HL-60 (cell line): ENCODE data around the gene CHRNA4.

Source experiments
- CTCF ChIP-seq: IDR thresholded peaks from one replicate; pipeline ENCODE4 v1.5.1; 2011; ENCODE audit warnings: low read length, control low read depth, inconsistent platforms; ENCODE audit not compliant: insufficient read depth
- POLR2AphosphoS5 ChIP-seq: IDR thresholded peaks from 2 replicates; pipeline ENCODE4 v1.6.1; 2012; ENCODE audit warnings: low read depth
- REST ChIP-seq: IDR thresholded peaks from 2 replicates; pipeline ENCODE4 v1.6.1; 2012; ENCODE audit warnings: low read depth; ENCODE audit not compliant: insufficient replicate concordance
- SPI1 ChIP-seq: IDR thresholded peaks from 2 replicates; pipeline ENCODE4 v1.6.1; 2012; ENCODE audit warnings: low read depth, mild to moderate bottlenecking, borderline replicate concordance

GRCh38 chr20:63307538-63308217 lies 53.5 kb downstream of the CHRNA4 start:
- TF ChIP-seq CTCF (no peak), POLR2AphosphoS5 (no peak), REST (no peak), SPI1 (no peak)
